Epithelial cell of esophagus (primary cell): ENCODE measurements around the gene SPRED2.

ENCODE experiments used
- DNase-seq: peaks from one replicate; pipeline ENCODE4 v3.0.0; 2010; ENCODE audit warnings: low read depth
- H3K4me3 ChIP-seq: 2 replicates; pipeline ENCODE4 v1.5.1; 2011; ENCODE audit warnings: mild to moderate bottlenecking, low read length, control low read depth
- TF ChIP-seq, protein P1 (sequence below): IDR thresholded peaks from 2 replicates; pipeline ENCODE4 v1.5.1; 2011; ENCODE audit warnings: low read depth, mild to moderate bottlenecking, low read length, control low read depth, inconsistent platforms; ENCODE audit not compliant: insufficient read depth; ENCODE audit errors: missing control alignments

The SPRED2 gene

DNA sequence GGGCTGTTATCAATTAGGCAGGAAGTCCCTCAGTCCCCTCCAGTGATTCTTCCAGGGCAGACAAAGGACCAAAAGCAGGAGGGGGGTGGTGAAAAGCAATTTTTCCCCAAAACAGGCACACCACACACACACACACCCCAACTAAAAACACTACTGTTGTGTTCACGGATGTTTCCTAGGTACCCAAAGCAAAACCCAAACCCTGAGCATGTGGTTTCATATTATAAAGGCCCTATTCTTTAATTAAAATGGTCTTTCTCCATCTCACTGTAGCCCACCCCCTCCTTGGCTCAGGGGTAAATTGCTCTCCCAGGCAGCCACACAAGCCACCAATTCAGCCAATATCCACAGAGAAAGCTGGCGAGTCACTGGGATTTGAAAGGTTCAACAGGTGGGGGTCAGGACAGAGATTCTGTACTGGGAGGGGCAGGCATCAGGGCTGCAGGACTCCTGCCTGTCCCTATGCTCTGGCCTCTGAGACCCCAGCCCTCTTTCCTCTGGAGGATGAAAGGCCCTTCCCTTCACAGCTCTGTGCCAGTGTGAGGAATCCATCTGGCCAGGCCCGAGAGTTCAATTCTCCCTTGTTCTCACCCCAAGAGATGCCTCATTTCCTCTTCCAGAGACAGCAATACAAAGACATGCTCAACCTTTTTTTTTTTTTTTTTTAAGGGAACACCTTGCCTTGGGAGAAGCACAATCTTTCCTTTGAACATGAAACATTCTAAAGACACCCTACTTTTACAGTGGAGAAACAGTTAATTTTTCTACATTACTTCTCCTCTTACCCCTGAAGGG is 43.6 kb downstream of the SPRED2 start:
- H3K4me3 ChIP-seq, result no peak overlapping the region

DNA sequence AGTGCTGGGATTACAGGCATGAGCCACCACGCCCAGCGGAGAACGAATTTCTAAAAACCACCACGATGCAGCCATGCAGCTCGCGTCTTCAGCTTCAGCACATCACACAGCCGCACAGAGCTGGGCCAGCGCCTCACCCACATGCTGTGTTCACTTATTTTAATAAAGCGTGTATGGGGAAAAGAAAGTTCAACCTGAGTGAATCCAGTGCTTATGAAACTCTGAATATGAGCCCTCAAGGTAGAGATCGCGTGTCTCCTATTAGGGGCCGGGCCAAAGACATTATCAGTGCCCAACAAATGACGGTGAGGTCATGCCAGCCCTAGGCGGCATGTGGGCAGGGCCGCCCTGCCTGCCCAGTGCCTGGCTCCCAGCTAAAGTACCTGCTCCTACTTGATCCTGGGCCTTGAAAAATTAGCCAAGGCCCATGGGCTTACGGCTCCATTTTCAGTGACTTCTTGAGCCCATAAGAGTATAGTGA is 44.3 kb downstream of the SPRED2 start:
- TF ChIP-seq, protein P1, sequence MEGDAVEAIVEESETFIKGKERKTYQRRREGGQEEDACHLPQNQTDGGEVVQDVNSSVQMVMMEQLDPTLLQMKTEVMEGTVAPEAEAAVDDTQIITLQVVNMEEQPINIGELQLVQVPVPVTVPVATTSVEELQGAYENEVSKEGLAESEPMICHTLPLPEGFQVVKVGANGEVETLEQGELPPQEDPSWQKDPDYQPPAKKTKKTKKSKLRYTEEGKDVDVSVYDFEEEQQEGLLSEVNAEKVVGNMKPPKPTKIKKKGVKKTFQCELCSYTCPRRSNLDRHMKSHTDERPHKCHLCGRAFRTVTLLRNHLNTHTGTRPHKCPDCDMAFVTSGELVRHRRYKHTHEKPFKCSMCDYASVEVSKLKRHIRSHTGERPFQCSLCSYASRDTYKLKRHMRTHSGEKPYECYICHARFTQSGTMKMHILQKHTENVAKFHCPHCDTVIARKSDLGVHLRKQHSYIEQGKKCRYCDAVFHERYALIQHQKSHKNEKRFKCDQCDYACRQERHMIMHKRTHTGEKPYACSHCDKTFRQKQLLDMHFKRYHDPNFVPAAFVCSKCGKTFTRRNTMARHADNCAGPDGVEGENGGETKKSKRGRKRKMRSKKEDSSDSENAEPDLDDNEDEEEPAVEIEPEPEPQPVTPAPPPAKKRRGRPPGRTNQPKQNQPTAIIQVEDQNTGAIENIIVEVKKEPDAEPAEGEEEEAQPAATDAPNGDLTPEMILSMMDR, result no peak
- H3K4me3 ChIP-seq, result no peak overlapping the region
- DNase-seq, result peak; percentile 95

More for the DNA sequence above, 43.6 kb downstream of the SPRED2 start:
- TF ChIP-seq, protein P1, result no peak
- DNase-seq, result peak; percentile 52

DNA sequence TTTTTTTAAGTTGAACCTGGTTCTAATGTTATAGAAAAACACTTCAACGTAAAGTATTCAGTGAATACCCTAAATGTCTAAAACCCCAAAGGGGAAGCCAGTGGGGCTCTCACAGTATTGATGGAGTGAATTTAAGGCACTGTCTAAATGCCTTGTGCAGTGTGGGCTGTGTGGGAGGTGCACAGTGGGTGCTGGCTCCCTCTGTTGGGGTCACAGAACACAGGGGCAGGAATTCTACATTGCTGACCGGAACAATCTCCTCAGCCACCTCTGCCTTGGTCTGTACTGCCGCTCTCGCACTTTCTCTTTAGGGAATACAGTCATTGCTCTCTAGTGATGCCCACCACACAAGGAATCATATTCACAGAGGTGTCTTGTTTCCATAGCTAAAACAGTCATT is 45.4 kb downstream of the SPRED2 start:
- no peak for DNase-seq
- no peak overlapping the region for H3K4me3 ChIP-seq
- TF ChIP-seq, protein P1, result no peak

DNA sequence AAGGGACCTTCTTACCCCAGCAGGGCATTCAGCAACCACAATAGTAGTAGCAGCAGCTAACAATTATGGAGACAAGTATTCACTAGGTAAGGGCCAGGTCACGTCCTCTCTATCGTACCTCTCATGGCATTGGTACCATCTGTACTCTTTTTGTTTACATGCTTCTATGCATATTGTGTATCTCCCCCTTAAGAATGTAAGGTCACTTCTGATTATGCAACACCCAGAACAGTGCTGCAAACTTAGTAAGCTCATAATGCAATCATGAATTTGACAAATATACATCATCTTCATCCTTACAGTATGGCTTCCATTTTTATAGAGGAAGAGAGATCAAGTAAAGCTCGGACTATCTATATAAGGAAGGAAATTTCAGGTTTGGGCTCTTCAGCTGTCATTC is 46.1 kb downstream of the SPRED2 start:
- no peak overlapping the region for H3K4me3 ChIP-seq
- no peak for DNase-seq
- TF ChIP-seq, protein P1, result no peak

DNA sequence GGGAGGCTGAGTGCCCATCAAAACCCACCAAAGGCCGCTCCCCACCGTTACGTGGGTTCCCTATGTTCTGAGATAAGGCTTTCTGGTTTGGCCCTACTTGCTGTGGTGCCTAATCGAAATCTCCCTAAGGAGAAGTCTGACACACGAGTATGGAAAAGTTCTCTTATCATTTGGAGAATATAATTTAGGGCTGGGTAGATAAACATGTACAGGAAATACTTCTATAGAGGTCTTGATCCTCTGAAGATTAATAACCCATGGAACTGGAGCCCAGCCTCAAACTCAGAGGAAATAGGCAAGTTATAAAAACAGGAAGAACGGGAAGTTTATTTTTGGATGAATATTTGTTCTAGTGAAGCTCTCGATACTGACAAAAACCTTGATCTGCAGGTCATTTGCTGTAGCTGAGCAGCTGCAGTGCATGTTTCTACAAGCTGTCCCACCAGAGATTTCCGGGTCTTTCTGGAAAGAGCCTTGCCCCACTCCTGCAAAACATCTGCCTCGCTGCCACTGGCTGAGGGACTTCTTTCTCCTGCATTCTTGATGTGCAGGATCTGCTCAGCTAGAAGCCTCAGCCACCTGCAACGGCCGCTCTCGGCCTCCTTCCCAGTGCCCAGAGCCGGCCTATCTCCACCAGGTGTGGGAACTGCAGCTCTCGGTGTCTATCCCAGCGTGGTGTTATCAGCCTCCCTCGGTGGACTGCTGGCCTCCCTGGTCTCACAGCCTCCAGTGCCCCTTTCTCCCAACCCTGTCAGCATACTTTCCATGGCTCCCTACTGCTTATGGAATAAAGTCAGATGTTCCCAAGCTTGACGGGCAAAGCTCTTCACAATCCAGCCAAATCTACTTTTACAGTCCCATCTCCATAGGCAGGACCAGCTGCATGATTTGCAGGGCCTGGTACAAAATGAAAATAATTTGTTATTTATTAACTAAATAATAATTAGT is 48.6 kb downstream of the SPRED2 start:
- H3K4me3 ChIP-seq, result no peak overlapping the region
- TF ChIP-seq, protein P1, result no peak
- DNase-seq, result peak; percentile 64

DNA sequence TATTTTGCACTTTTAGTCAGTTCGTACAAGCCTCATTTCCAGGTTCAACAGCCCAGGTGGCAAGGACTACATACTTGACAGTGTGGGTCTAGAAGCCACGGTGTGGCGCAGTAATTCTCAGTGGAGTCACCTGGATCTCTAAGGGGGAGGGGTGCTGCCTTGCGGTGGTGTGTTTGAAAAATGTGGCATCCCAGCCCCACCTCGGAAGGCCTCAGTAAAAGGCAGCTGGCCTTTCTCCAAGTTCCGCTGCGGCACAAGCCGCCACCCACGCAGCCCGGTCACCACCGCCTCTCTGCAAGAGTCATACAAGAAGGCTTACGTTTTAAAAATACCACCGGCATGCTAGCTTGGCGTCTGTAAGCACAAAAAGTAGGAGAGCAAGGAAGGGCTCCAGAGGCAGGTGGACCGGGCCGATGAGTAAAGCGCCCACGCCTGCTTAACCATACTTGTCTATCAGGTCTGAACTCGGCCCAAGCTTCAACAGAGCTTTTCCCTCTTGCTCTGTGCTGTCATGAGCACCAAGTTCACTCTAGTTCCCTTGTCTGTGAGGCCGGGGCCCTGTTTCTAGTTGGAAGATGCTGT is 49.5 kb downstream of the SPRED2 start:
- DNase-seq, result peak; percentile 99
- H3K4me3 ChIP-seq, result no peak overlapping the region
- TF ChIP-seq, protein P1, result peak; percentile 51
